Nephron progenitor cell (in vitro differentiated cells): ENCODE results near the gene CACNA1B.
A peak's percentile ranks its signal among the peaks of the same experiment; 100 is the strongest.

Experiments
- DNase-seq: peaks from one replicate; pipeline ENCODE4 v3.0.0; 2021
- H3K27ac Mint-ChIP-seq: 2 replicates; pipeline ENCODE4 v1.8.0; 2021; ENCODE audit warnings: mild to moderate bottlenecking, moderate library complexity, mixed read lengths
- H3K27me3 Mint-ChIP-seq: 2 replicates; pipeline ENCODE4 v1.8.0; 2021; ENCODE audit warnings: mild to moderate bottlenecking, low read depth, mixed read lengths; ENCODE audit not compliant: poor library complexity
- H3K36me3 Mint-ChIP-seq: 2 replicates; pipeline ENCODE4 v1.8.0; 2021; ENCODE audit warnings: low read depth, mixed read lengths
- H3K4me1 Mint-ChIP-seq: 2 replicates; pipeline ENCODE4 v1.8.0; 2021; ENCODE audit warnings: mixed read lengths
- H3K4me3 Mint-ChIP-seq: 2 replicates; pipeline ENCODE4 v1.8.0; 2021; ENCODE audit warnings: mild to moderate bottlenecking, moderate library complexity, mixed read lengths
- H3K9me3 Mint-ChIP-seq: 2 replicates; pipeline ENCODE4 v1.8.0; 2021; ENCODE audit warnings: mild to moderate bottlenecking, moderate library complexity, mixed read lengths
- CTCF ChIP-seq: fragments of 200-600 bp; sonication (generic); IDR thresholded peaks from 2 replicates; pipeline ENCODE4 v1.5.0; 2021; ENCODE audit warnings: antibody characterized with exemption

CACNA1B gene

DNA sequence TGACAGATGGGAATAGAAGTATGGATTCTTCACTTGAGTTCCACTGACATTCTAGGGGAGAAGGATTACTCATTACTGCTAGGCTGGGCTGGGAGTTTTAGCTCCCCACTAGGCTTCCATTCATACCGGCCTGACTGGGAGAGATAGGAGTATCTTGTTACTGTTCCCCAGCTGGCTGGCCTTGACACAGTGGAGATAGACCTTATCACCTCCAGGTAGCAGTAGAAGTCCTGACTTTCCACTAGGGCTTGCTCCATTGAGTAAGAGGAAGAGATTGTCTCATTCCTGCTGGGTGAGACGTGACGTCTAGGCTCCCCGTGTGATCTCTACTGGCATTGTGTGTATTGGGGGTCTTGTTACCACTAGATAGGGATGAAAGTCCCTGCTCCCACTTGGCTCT, 156.4 kb downstream of the CACNA1B start:
- Mint-ChIP-seq H3K27ac (no peak overlapping the region), H3K27me3 (peaks cover 14% of the 10 kb centered on the region), H3K36me3 (no peaks in the 10 kb centered on the region), H3K9me3 (peaks cover 19% of the 10 kb centered on the region), H3K4me3 (no peak overlapping the region), H3K4me1 (no peaks in the 10 kb centered on the region)
- no peak for TF ChIP-seq CTCF
- DNase-seq = no peak

DNA sequence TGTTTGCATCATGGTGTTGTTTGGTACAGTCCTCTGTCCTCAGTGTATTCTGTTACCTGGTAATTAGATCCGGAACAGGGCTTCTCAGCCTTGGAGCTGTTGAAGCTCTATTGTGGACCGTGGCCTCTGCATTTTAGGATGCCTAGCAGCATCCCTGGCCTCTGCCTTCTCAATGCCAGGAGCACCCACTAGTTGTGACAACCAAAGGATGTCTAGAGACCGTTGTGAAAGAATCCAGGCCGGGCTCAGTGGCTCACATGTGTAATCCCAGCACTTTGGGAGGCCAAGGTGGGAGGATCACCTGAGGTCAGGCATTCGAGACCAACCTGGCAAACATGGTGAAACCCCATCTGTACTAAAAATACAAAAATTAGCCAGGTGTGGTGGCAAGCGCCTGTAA, 159.6 kb downstream of the CACNA1B start:
- peaks cover 17% of the 10 kb centered on the region for H3K9me3 Mint-ChIP-seq
- no peaks in the 10 kb centered on the region for H3K36me3 Mint-ChIP-seq
- DNase-seq = no peak
- TF ChIP-seq CTCF = no peak
- H3K4me3 Mint-ChIP-seq = no peak overlapping the region
- H3K27me3 Mint-ChIP-seq = peaks cover 10% of the 10 kb centered on the region
- H3K4me1 Mint-ChIP-seq = no peaks in the 10 kb centered on the region
- no peak overlapping the region for H3K27ac Mint-ChIP-seq

- no peak for TF ChIP-seq CTCF
- H3K4me3 Mint-ChIP-seq = no peak overlapping the region
- peaks cover 10% of the 10 kb centered on the region for H3K27me3 Mint-ChIP-seq
- no peaks in the 10 kb centered on the region for H3K4me1 Mint-ChIP-seq
- H3K9me3 Mint-ChIP-seq = peaks cover 5% of the 10 kb centered on the region
- H3K27ac Mint-ChIP-seq = no peak overlapping the region
- H3K36me3 Mint-ChIP-seq = no peaks in the 10 kb centered on the region
- no peak for DNase-seq
Observed at GRCh38 chr9:138038244-138038671, 160.7 kb downstream of the CACNA1B start.

DNA sequence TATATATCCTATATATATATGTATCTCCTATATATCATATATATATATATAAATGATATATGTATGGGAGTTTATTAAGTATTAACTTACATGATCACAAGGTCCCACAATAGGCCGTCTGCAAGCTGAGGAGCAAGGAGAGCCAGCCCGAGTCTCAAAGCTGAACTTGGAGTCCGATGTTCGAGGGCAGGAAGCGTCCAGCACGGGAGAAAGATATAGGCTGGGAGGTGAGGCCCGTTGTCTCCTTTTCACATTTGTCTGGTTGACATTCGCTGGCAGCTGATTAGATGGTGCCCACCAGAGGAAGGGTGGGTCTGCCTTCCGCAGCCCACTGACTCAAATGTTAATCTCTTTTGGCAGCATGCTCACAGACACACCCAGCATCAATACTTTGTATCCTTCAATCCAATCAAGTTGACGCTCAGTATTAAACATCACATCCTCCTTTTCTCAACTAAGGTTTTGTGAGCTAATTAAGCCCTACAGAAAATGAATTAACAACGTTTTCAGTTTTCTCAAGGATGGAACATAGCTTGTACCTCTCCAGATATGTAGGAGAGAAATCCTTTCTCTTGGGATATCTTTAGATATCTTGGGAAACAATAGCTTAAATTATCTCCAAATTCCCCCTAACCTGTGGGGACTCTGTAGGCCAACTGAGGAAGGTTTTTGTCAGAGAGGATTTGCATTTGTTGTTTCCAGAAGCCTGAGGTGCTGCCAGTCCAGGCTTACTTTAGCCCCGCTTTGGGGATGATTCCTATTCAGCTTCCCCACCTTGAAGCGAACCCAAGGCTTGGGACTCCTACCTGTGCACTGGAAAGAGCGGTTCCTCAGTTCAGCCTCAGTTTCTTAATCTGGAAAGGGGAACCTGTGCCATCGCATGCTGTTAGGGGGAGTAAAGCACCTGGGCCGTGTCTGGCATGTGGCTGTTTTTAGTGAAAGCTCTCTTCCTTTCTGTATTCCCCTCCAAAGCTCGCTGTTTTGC, 163.2 kb downstream of the CACNA1B start:
- Mint-ChIP-seq H3K27me3 (peaks cover 13% of the 10 kb centered on the region), H3K4me1 (peaks cover 17% of the 10 kb centered on the region), H3K36me3 (no peaks in the 10 kb centered on the region), H3K9me3 (no peaks in the 10 kb centered on the region), H3K4me3 (no peak overlapping the region), H3K27ac (no peak overlapping the region)
- no peak for TF ChIP-seq CTCF
- DNase-seq = no peak

DNA sequence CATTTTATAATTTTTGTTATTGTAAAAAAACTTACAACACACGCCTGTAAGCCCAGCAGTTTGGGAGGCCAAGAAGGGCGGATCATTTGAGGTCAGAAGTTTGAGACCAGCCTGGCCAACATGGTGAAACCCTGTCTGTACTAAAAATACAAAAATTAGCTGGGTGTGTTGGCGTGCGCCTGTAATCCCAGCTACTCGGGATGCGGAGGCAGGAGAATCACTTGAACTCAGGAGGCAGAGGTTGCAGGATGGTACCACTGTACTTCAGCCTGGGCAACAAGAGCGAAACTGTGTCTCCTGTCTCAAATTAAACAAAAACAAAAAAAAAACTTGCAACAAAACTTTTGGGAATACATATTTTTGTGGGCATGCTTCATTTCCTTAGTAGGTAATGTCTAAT, 164.6 kb downstream of the CACNA1B start:
- TF ChIP-seq CTCF = no peak
- peaks cover 26% of the 10 kb centered on the region for H3K4me1 Mint-ChIP-seq
- H3K4me3 Mint-ChIP-seq = no peak overlapping the region
- no peak for DNase-seq
- H3K36me3 Mint-ChIP-seq = no peaks in the 10 kb centered on the region
- no peaks in the 10 kb centered on the region for H3K9me3 Mint-ChIP-seq
- H3K27me3 Mint-ChIP-seq = peaks cover 10% of the 10 kb centered on the region
- H3K27ac Mint-ChIP-seq = no peak overlapping the region

DNA sequence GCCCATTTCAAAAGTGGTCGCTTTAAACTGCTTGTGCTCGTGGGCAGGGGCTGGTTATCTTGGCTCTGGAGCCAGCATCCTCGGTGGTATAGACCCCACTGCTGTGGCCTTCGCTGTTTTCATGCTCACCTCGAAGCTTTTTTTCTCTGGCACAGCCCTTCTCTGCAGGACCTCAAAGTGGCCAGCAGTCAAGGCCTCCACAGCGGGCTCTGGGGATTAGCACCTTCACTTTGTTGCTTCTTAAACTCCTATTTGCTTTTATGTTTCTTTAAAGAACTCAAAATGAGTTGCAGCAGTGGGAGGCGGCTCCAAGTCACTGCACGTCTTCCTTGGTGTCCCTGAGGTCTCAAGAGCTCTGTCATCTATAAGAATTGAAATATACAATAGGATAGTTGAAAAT, 165.1 kb downstream of the CACNA1B start:
- H3K4me3 Mint-ChIP-seq = no peak overlapping the region
- TF ChIP-seq CTCF = no peak
- H3K9me3 Mint-ChIP-seq = no peaks in the 10 kb centered on the region
- H3K4me1 Mint-ChIP-seq = peaks cover 30% of the 10 kb centered on the region
- peaks cover 10% of the 10 kb centered on the region for H3K27me3 Mint-ChIP-seq
- H3K27ac Mint-ChIP-seq = peak overlapping the region; percentile 47
- H3K36me3 Mint-ChIP-seq = no peaks in the 10 kb centered on the region
- no peak for DNase-seq
